HG02623 (cell line): ENCODE results near the gene LRRC32.
"Not testable (repeated sequence)": the region's sequence is repeated elsewhere in the genome, so short reads cannot be mapped to it uniquely, and the experiment has no call there.

Experiments used
- ATAC-seq: cut with Tn5 transposase; IDR thresholded peaks from one replicate; pipeline ENCODE4 v1.9.1; 2021; ENCODE audit warnings: moderate library complexity; ENCODE audit not compliant: unreplicated experiment

LRRC32 gene

GRCh38 chr11:76630600-76631281 is 39.8 kb downstream of the LRRC32 start:
- no peak for ATAC-seq

- ATAC-seq: no peak
These were observed 40.5 kb downstream of the LRRC32 start for GRCh38 chr11:76629853-76630599.

- ATAC-seq: no peak
These were observed 41.3 kb downstream of the LRRC32 start for GRCh38 chr11:76629116-76629852.

- ATAC-seq: no peak
These were observed 42.1 kb downstream of the LRRC32 start for GRCh38 chr11:76628408-76628947.

- no peak for ATAC-seq
These were observed 42.9 kb downstream of the LRRC32 start for GRCh38 chr11:76627606-76628005.

GRCh38 chr11:76626921-76627401 is 43.6 kb downstream of the LRRC32 start:
- ATAC-seq: peak; percentile 83

- ATAC-seq: no peak
These were observed 44.3 kb downstream of the LRRC32 start for GRCh38 chr11:76626266-76626665.

GRCh38 chr11:76625472-76626186 is 44.9 kb downstream of the LRRC32 start:
- ATAC-seq: no peak

- ATAC-seq: no peak
These were observed 45.8 kb downstream of the LRRC32 start for GRCh38 chr11:76624500-76625379.

- no peak for ATAC-seq
These were observed 46.6 kb downstream of the LRRC32 start for GRCh38 chr11:76623884-76624419.

- ATAC-seq: no peak
These were observed 47.2 kb downstream of the LRRC32 start for GRCh38 chr11:76623171-76623883.

- no peak for ATAC-seq
These were observed 48.0 kb downstream of the LRRC32 start for GRCh38 chr11:76622493-76623094.

GRCh38 chr11:76621868-76622267 is 48.7 kb downstream of the LRRC32 start:
- ATAC-seq: no peak

- no peak for ATAC-seq
These were observed 49.1 kb downstream of the LRRC32 start for GRCh38 chr11:76621466-76621865.

GRCh38 chr11:76620489-76620888 is 50.1 kb downstream of the LRRC32 start:
- no peak for ATAC-seq

- not testable (repeated sequence) for ATAC-seq
These were observed 50.7 kb downstream of the LRRC32 start for GRCh38 chr11:76619801-76620200.

- ATAC-seq: no peak
These were observed 52.8 kb downstream of the LRRC32 start for GRCh38 chr11:76617553-76618265.
